ENCODE results near the gene SCN2B.
A peak's percentile ranks its signal among the peaks of the same experiment; 100 is the strongest.

Gene SCN2B

GRCh38 chr11:118213781-118214180 is 37.3 kb upstream of the SCN2B start:
- Histone ChIP-seq H3K27me3 (replicated peaks; ENCODE audit: insufficient read depth, low read length) (peaks cover 73% of the 10 kb centered on the region), H3K27ac (ENCODE audit: low read length) (no peak overlapping the region), H3K79me2 (ENCODE audit: low read length) (no peaks in the 10 kb centered on the region), H3K4me1 (ENCODE audit: low read length) (peaks cover 15% of the 10 kb centered on the region), H3K9me3 (replicated peaks; ENCODE audit: insufficient read depth, low read length) (no peaks in the 10 kb centered on the region), H3K9ac (ENCODE audit: low read length) (no peak overlapping the region), H3K4me2 (ENCODE audit: low read depth, low read length) (peak overlapping the region; percentile 46; the same call in 1 of the 2 replicates), H3K4me3 (ENCODE audit: low read length) (no peak overlapping the region), H3F3A (ENCODE audit: insufficient read depth, low read length) (peaks cover 9% of the 10 kb centered on the region; the same call in 1 of the 2 replicates), H3K9me2 (replicated peaks; ENCODE audit: insufficient read depth, low read length) (no peaks in the 10 kb centered on the region), H4K20me1 (ENCODE audit: insufficient read depth, low read length) (no peaks in the 10 kb centered on the region; the same call in 1 of the 2 replicates), H2AFZ (ENCODE audit: low read length) (no peak overlapping the region), H3K36me3 (replicated peaks; ENCODE audit: insufficient read depth, low read length) (no peaks in the 10 kb centered on the region)
- no peak for DNase-seq
- TF ChIP-seq EZH2 (optimal IDR thresholded peaks at IDR 0.05; ENCODE audit: low read depth, low read length): no peak
- no peak for TF ChIP-seq EZH2phosphoT487 (IDR thresholded peaks at IDR 0.05; ENCODE audit: low read length)
- TF ChIP-seq CTCF (IDR thresholded peaks at IDR 0.05; ENCODE audit: low read length): no peak

- Histone ChIP-seq H3K36me3 (replicated peaks; ENCODE audit: insufficient read depth, low read length) (no peaks in the 10 kb centered on the region), H3K27me3 (replicated peaks; ENCODE audit: insufficient read depth, low read length) (peaks cover 78% of the 10 kb centered on the region), H3K4me3 (ENCODE audit: low read length) (no peak overlapping the region), H4K20me1 (ENCODE audit: insufficient read depth, low read length) (no peaks in the 10 kb centered on the region; the same call in 1 of the 2 replicates), H3K9ac (ENCODE audit: low read length) (no peak overlapping the region), H3K79me2 (ENCODE audit: low read length) (no peaks in the 10 kb centered on the region), H3K27ac (ENCODE audit: low read length) (no peak overlapping the region), H3K4me2 (ENCODE audit: low read depth, low read length) (no peak overlapping the region), H3K4me1 (ENCODE audit: low read length) (peaks cover 15% of the 10 kb centered on the region), H3F3A (ENCODE audit: insufficient read depth, low read length) (peaks cover 9% of the 10 kb centered on the region; the same call in 1 of the 2 replicates), H3K9me2 (replicated peaks; ENCODE audit: insufficient read depth, low read length) (no peaks in the 10 kb centered on the region), H3K9me3 (replicated peaks; ENCODE audit: insufficient read depth, low read length) (no peaks in the 10 kb centered on the region), H2AFZ (ENCODE audit: low read length) (no peak overlapping the region)
- no peak for DNase-seq
- TF ChIP-seq EZH2phosphoT487 (IDR thresholded peaks at IDR 0.05; ENCODE audit: low read length) (no peak), CTCF (IDR thresholded peaks at IDR 0.05; ENCODE audit: low read length) (no peak), EZH2 (optimal IDR thresholded peaks at IDR 0.05; ENCODE audit: low read depth, low read length) (no peak)
These were observed 36.8 kb upstream of the SCN2B start for GRCh38 chr11:118213201-118213600.

GRCh38 chr11:118212781-118213191 is 36.3 kb upstream of the SCN2B start:
- Histone ChIP-seq H3K27ac (ENCODE audit: low read length) (no peak overlapping the region), H3K9me2 (replicated peaks; ENCODE audit: insufficient read depth, low read length) (no peaks in the 10 kb centered on the region), H3K36me3 (replicated peaks; ENCODE audit: insufficient read depth, low read length) (no peaks in the 10 kb centered on the region), H3K79me2 (ENCODE audit: low read length) (no peaks in the 10 kb centered on the region), H2AFZ (ENCODE audit: low read length) (no peak overlapping the region), H3K4me1 (ENCODE audit: low read length) (peaks cover 15% of the 10 kb centered on the region), H3F3A (ENCODE audit: insufficient read depth, low read length) (peaks cover 9% of the 10 kb centered on the region; the same call in 1 of the 2 replicates), H3K9ac (ENCODE audit: low read length) (no peak overlapping the region), H4K20me1 (ENCODE audit: insufficient read depth, low read length) (no peaks in the 10 kb centered on the region; the same call in 1 of the 2 replicates), H3K4me2 (ENCODE audit: low read depth, low read length) (no peak overlapping the region), H3K4me3 (ENCODE audit: low read length) (no peak overlapping the region), H3K27me3 (replicated peaks; ENCODE audit: insufficient read depth, low read length) (peaks cover 82% of the 10 kb centered on the region), H3K9me3 (replicated peaks; ENCODE audit: insufficient read depth, low read length) (no peaks in the 10 kb centered on the region)
- no peak for DNase-seq
- TF ChIP-seq EZH2 (optimal IDR thresholded peaks at IDR 0.05; ENCODE audit: low read depth, low read length) (no peak), EZH2phosphoT487 (IDR thresholded peaks at IDR 0.05; ENCODE audit: low read length) (no peak), CTCF (IDR thresholded peaks at IDR 0.05; ENCODE audit: low read length) (no peak)
